GM12878 (cell line): ENCODE data around the gene CCDC6. TPM values are rescaled to one million over a fixed set of nuclear protein-coding genes. Genes with fewer than 3 reads are reported as not detected.

Source experiments
- BACH1 ChIP-seq: fragments of 450-650 bp; IDR thresholded peaks from 2 replicates; pipeline ENCODE4 v1.6.1; 2017; ENCODE audit warnings: mild to moderate bottlenecking, borderline replicate concordance
- BCL11A ChIP-seq: IDR thresholded peaks from 2 replicates; pipeline ENCODE4 v1.6.1; 2011; ENCODE audit warnings: low read depth, low read length
- BHLHE40 ChIP-seq, 2 experiments: fragments of 450-650 bp in 1 of 2; IDR thresholded peaks; 2 replicates each; pipeline ENCODE4 v1.6.1; 2011 to 2017; ENCODE audit warnings: low read depth in 2 of 2, borderline replicate concordance in 1 of 2, improper control_type of control experiment in 1 of 2, low read length in 1 of 2, mild to moderate bottlenecking in 1 of 2
- BMI1 ChIP-seq: fragments of 450-650 bp; IDR thresholded peaks from 2 replicates; pipeline ENCODE4 v1.6.1; 2016; ENCODE audit warnings: mild to moderate bottlenecking, moderate library complexity, borderline replicate concordance
- CBFB ChIP-seq: IDR thresholded peaks from 2 replicates; pipeline ENCODE4 v1.6.1; 2016; ENCODE audit warnings: antibody characterized with exemption, low read depth
- CBX5 ChIP-seq: sonication (generic); IDR thresholded peaks from 2 replicates; pipeline ENCODE4 v1.6.1; 2016; ENCODE audit warnings: low read depth, moderate library complexity, mild to moderate bottlenecking, inconsistent platforms
- CHD2 ChIP-seq: IDR thresholded peaks from 2 replicates; pipeline ENCODE4 v1.6.1; 2011; ENCODE audit warnings: low read depth, low read length, improper control_type of control experiment, borderline replicate concordance
- CREB1 ChIP-seq: IDR thresholded peaks from 2 replicates; pipeline ENCODE4 v1.6.1; 2012; ENCODE audit warnings: low read depth, mild to moderate bottlenecking, inconsistent platforms
- DPF2 ChIP-seq: fragments of 450-650 bp; IDR thresholded peaks from 2 replicates; pipeline ENCODE4 v1.6.1; 2017; ENCODE audit warnings: mild to moderate bottlenecking
- EP300 ChIP-seq, 2 experiments: fragments of 150-350 bp in 1 of 2; IDR thresholded peaks; 2 replicates each; pipeline ENCODE4 v1.6.1; 2011 to 2012; ENCODE audit warnings: low read depth in 2 of 2, low read length in 2 of 2, borderline replicate concordance in 1 of 2, improper control_type of control experiment in 1 of 2, inconsistent platforms in 1 of 2; ENCODE audit not compliant: control insufficient read depth in 1 of 2
- ESRRA ChIP-seq: IDR thresholded peaks from 2 replicates; pipeline ENCODE4 v1.6.1; 2012; ENCODE audit warnings: mild to moderate bottlenecking, low read length, improper control_type of control experiment
- FOXK2 ChIP-seq: fragments of 450-650 bp; IDR thresholded peaks from 2 replicates; pipeline ENCODE4 v1.6.1; 2017; ENCODE audit warnings: mild to moderate bottlenecking, moderate library complexity
- IRF4 ChIP-seq: IDR thresholded peaks from 2 replicates; pipeline ENCODE4 v1.6.1; 2011; ENCODE audit warnings: low read depth, low read length
- MTA2 ChIP-seq: fragments of 450-650 bp; IDR thresholded peaks from 2 replicates; pipeline ENCODE4 v1.6.1; 2016; ENCODE audit warnings: low read depth, mild to moderate bottlenecking, moderate library complexity
- MTA3 ChIP-seq: IDR thresholded peaks from 2 replicates; pipeline ENCODE4 v1.6.1; 2012; ENCODE audit warnings: low read length, inconsistent platforms, borderline replicate concordance
- NBN ChIP-seq: fragments of 450-650 bp; IDR thresholded peaks from 2 replicates; pipeline ENCODE4 v1.6.1; 2016
- NR2C1 ChIP-seq: fragments of 450-650 bp; IDR thresholded peaks from 2 replicates; pipeline ENCODE4 v1.6.1; 2017; ENCODE audit warnings: antibody characterized with exemption, mild to moderate bottlenecking, moderate library complexity
- SMAD5 ChIP-seq: IDR thresholded peaks from 2 replicates; pipeline ENCODE4 v1.6.1; 2016; ENCODE audit warnings: antibody characterized with exemption, low read depth
- TAF1 ChIP-seq: IDR thresholded peaks from 2 replicates; pipeline ENCODE4 v1.6.1; 2011; ENCODE audit warnings: mild to moderate bottlenecking, low read depth, low read length, borderline replicate concordance
- TBL1XR1 ChIP-seq: IDR thresholded peaks from 2 replicates; pipeline ENCODE4 v1.6.1; 2012; ENCODE audit warnings: low read depth, low read length, improper control_type of control experiment
- ZNF384 ChIP-seq: IDR thresholded peaks from 2 replicates; pipeline ENCODE4 v1.6.1; 2012; ENCODE audit warnings: low read depth, mild to moderate bottlenecking, low read length, improper control_type of control experiment, borderline replicate concordance
- polyA plus RNA-seq, 11 experiments: library from polyadenylated mRNA; depleted of rRNA in 4 of 11; unstranded in 6 of 11; stranded (reverse) in 5 of 11; fragments of >200 nt; fragmentation: Nextera tagmentation in 4 of 11; fragmentation: Illumina TruSeq in 1 of 11; extraction: Ambion mirVana in 4 of 11; extraction: Trizol in 1 of 11; gene quantifications; 1 replicate in 1 of 11; 2 replicates in 10 of 11; pipeline versions ENCODE4 v1.2.1 to v1.2.3, GENCODE V29; 2011 to 2016; ENCODE audit warnings: inconsistent platforms in 2 of 11, missing spikeins in 2 of 11, low read depth in 1 of 11
- total RNA-seq, 4 experiments: library from RNA; depleted of rRNA in 3 of 4; stranded (reverse); fragments of >200 nt in 3 of 4; fragmentation: Illumina TruSeq in 1 of 4; extraction: Trizol in 1 of 4; gene quantifications; 2 replicates each; pipeline versions ENCODE4 v1.2.1 to v1.2.3, GENCODE V29; 2013 to 2021
- TF ChIP-seq, protein P1 (sequence below): IDR thresholded peaks from 2 replicates; pipeline ENCODE4 v1.6.1; 2012; ENCODE audit warnings: mild to moderate bottlenecking, low read depth, low read length
- TF ChIP-seq, protein P2 (sequence below): fragments of 450-650 bp; IDR thresholded peaks from 2 replicates; pipeline ENCODE4 v1.6.1; 2017; ENCODE audit warnings: antibody characterized with exemption, mild to moderate bottlenecking, moderate library complexity
- TF ChIP-seq, protein P3 (sequence below): IDR thresholded peaks from 2 replicates; pipeline ENCODE4 v1.6.1; 2012; ENCODE audit warnings: low read length, inconsistent platforms

Gene CCDC6
- total and polyA plus RNA-seq, 10 of the 15 experiments (the other 5 are each of a cell fraction or from before 2014, with no cell fraction given): 11.8 to 46.2 (median 26.7) TPM

DNA sequence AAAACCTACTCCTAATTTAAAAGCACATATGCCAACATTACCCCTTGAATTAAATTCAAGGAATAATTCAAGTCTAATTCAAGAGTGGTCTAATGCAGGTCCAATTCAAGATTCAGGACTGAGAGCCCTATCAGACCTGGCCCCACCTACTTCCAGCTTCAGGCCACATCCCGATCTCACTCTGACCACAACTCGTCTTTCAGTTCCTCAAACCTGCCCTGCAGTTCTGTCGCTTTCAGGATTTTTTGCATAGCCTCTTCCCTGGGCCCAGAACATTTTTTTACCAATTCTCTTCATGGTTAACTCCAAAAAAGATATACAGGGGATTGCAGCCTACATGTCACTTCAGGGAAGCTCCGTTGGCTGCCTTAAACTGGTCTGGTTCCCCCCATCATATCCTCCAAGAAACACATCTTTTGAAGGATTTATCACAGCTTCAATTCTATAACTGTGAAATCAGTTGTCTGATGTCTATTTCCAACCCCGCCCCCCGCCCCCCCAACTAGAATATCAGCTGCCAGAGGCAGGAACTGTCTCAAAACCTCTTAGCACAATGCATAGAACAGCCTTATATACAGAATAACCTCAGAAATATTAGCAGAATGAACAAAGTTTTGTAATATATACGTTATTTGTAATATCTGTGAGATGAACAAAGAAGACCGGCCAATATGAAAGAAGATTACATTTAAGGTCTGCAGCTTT lies 20.8 kb downstream of the CCDC6 start (continued):
- TF ChIP-seq, protein P1, sequence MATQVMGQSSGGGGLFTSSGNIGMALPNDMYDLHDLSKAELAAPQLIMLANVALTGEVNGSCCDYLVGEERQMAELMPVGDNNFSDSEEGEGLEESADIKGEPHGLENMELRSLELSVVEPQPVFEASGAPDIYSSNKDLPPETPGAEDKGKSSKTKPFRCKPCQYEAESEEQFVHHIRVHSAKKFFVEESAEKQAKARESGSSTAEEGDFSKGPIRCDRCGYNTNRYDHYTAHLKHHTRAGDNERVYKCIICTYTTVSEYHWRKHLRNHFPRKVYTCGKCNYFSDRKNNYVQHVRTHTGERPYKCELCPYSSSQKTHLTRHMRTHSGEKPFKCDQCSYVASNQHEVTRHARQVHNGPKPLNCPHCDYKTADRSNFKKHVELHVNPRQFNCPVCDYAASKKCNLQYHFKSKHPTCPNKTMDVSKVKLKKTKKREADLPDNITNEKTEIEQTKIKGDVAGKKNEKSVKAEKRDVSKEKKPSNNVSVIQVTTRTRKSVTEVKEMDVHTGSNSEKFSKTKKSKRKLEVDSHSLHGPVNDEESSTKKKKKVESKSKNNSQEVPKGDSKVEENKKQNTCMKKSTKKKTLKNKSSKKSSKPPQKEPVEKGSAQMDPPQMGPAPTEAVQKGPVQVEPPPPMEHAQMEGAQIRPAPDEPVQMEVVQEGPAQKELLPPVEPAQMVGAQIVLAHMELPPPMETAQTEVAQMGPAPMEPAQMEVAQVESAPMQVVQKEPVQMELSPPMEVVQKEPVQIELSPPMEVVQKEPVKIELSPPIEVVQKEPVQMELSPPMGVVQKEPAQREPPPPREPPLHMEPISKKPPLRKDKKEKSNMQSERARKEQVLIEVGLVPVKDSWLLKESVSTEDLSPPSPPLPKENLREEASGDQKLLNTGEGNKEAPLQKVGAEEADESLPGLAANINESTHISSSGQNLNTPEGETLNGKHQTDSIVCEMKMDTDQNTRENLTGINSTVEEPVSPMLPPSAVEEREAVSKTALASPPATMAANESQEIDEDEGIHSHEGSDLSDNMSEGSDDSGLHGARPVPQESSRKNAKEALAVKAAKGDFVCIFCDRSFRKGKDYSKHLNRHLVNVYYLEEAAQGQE: 0 out of 2 replicates have a peak, but pooled peaks have one; percentile 11
- TF ChIP-seq DPF2: peak; percentile 98
- TF ChIP-seq NBN: peak; percentile 29; the same call in 1 of the 2 replicates
- peak; percentile 69 to 95 for TF ChIP-seq EP300 (IDR thresholded peaks at IDR 0.05; ENCODE audit: borderline replicate concordance in 1 of 2, control insufficient read depth in 1 of 2, low read depth in 2 of 2, low read length in 2 of 2)
- TF ChIP-seq CBFB: peak; percentile 94
- TF ChIP-seq, protein P2, sequence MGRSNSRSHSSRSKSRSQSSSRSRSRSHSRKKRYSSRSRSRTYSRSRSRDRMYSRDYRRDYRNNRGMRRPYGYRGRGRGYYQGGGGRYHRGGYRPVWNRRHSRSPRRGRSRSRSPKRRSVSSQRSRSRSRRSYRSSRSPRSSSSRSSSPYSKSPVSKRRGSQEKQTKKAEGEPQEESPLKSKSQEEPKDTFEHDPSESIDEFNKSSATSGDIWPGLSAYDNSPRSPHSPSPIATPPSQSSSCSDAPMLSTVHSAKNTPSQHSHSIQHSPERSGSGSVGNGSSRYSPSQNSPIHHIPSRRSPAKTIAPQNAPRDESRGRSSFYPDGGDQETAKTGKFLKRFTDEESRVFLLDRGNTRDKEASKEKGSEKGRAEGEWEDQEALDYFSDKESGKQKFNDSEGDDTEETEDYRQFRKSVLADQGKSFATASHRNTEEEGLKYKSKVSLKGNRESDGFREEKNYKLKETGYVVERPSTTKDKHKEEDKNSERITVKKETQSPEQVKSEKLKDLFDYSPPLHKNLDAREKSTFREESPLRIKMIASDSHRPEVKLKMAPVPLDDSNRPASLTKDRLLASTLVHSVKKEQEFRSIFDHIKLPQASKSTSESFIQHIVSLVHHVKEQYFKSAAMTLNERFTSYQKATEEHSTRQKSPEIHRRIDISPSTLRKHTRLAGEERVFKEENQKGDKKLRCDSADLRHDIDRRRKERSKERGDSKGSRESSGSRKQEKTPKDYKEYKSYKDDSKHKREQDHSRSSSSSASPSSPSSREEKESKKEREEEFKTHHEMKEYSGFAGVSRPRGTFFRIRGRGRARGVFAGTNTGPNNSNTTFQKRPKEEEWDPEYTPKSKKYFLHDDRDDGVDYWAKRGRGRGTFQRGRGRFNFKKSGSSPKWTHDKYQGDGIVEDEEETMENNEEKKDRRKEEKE: no peak
- peak; percentile 87 for TF ChIP-seq ZNF384
- TF ChIP-seq FOXK2: no peak
- peak; percentile 31 to 45; a peak in 2 of 4 replicates for TF ChIP-seq BHLHE40 (IDR thresholded peaks at IDR 0.05; ENCODE audit: borderline replicate concordance in 1 of 2, low read depth in 2 of 2, low read length in 1 of 2)
- TF ChIP-seq IRF4: peak; percentile 99
- TF ChIP-seq NR2C1: no peak
- TF ChIP-seq MTA3: peak; percentile 92
- TF ChIP-seq CHD2: peak; percentile 77
- TF ChIP-seq CREB1: peak; percentile 63
- peak; percentile 79 for TF ChIP-seq MTA2
- no peak for TF ChIP-seq SMAD5
- peak; percentile 85 for TF ChIP-seq TBL1XR1
- TF ChIP-seq TAF1: no peak
- TF ChIP-seq BACH1: peak; percentile 73; the same call in 1 of the 2 replicates
- no peak for TF ChIP-seq ESRRA
- peak; percentile 70; the same call in 1 of the 2 replicates for TF ChIP-seq BMI1
- 0 out of 2 replicates have a peak, but pooled peaks have one; percentile 54 for TF ChIP-seq CBX5
- TF ChIP-seq, protein P3, sequence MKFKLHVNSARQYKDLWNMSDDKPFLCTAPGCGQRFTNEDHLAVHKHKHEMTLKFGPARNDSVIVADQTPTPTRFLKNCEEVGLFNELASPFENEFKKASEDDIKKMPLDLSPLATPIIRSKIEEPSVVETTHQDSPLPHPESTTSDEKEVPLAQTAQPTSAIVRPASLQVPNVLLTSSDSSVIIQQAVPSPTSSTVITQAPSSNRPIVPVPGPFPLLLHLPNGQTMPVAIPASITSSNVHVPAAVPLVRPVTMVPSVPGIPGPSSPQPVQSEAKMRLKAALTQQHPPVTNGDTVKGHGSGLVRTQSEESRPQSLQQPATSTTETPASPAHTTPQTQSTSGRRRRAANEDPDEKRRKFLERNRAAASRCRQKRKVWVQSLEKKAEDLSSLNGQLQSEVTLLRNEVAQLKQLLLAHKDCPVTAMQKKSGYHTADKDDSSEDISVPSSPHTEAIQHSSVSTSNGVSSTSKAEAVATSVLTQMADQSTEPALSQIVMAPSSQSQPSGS: peak; percentile 76
- TF ChIP-seq BCL11A: peak; percentile 91
